Subcutaneous adipose tissue (tissue), 4 donors: Measurements from ENCODE around the gene CCDC88C. TPM values are rescaled to one million over a fixed set of nuclear protein-coding genes. Genes with fewer than 3 reads are reported as not detected.

Source experiments
- CTCF ChIP-seq: fragments of 450-650 bp; IDR thresholded peaks from one replicate; pipeline ENCODE4 v1.5.1; 2016; ENCODE audit warnings: low read depth, mild to moderate bottlenecking, control low read depth, antibody characterized with exemption, moderate library complexity
- total RNA-seq, 4 donors: library from RNA; depleted of rRNA; stranded (reverse); fragments of >200 nt; gene quantifications; one replicate each; pipeline ENCODE4 v1.1.0, GENCODE V29; 2016

CCDC88C gene
- total RNA-seq, 4 donors from 2014 or later: 7.3 to 16.2 (median 8.8) TPM

GRCh38 chr14:91243074-91243471 is 174.5 kb downstream of the CCDC88C start:
- TF ChIP-seq CTCF: no peak

- TF ChIP-seq CTCF: no peak
These were observed 175.0 kb downstream of the CCDC88C start for GRCh38 chr14:91242635-91243034.

- no peak for TF ChIP-seq CTCF
These were observed 175.8 kb downstream of the CCDC88C start for GRCh38 chr14:91241863-91242262.

GRCh38 chr14:91238661-91239060 is 179.0 kb downstream of the CCDC88C start:
- TF ChIP-seq CTCF: no peak

- no peak for TF ChIP-seq CTCF
These were observed 179.5 kb downstream of the CCDC88C start for GRCh38 chr14:91238085-91238484.

GRCh38 chr14:91237219-91237618 is 180.4 kb downstream of the CCDC88C start:
- TF ChIP-seq CTCF: no peak

- no peak for TF ChIP-seq CTCF
These were observed 181.8 kb downstream of the CCDC88C start for GRCh38 chr14:91235841-91236240.

- no peak for TF ChIP-seq CTCF
These were observed 182.9 kb downstream of the CCDC88C start for GRCh38 chr14:91234791-91235114.
